Fibroblast of skin of left quadriceps (primary cell): ENCODE results near the gene TTC7B.

Experiments
- DNase-seq, 2 experiments: peaks; one replicate each; pipeline ENCODE4 v3.0.0-alpha.2; 2013; ENCODE audit warnings: low read depth in 2 of 2

The TTC7B gene

DNA sequence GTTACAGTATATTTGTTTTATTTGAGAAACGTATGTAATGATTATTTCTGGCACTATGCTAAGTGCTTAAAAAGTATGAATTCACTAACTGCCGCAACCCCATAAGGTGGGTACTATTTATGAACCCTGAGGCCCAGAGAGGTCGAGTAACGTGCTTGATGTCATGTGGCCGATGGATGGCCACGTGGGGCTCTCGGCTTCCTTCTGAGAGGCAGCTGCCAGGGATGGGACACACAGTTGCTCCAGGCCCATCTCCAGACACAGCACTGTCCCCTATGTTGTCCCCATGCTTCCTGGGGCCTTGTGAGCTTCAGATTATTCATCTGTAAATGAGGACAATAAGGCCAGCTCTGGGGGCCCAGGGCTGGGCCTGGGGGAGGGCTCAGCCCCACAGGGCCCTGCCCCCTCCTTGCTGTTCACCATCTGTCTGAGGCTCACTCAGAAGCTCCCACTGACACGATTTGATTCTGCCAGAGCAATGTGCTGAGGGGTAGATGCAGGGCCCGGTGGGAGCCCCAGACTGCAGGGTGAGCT, 304.4 kb downstream of the TTC7B start:
- DNase-seq = no peak

- no peak for DNase-seq
Observed at GRCh38 chr14:90511252-90511651, 305.0 kb downstream of the TTC7B start.

DNA sequence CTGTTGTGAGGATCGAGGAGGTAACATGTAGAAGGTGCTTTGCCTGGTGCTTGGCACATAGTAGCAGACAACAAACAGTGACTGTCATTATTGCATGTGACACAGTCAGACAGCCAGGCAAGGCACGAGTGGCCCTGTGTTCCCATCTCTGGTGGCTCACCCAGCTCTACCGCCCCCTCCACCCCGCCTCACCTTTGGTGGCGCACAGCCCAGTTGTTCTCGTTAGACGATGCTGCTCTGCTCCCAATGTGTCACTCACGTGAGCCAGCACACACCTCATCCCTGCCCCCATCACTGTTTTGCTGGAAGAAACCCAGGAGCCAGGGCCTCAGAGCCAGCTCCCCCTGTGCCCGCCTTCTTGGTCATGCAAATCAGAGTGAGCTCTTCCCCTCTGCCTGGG, 306.1 kb downstream of the TTC7B start:
- no peak for DNase-seq

DNA sequence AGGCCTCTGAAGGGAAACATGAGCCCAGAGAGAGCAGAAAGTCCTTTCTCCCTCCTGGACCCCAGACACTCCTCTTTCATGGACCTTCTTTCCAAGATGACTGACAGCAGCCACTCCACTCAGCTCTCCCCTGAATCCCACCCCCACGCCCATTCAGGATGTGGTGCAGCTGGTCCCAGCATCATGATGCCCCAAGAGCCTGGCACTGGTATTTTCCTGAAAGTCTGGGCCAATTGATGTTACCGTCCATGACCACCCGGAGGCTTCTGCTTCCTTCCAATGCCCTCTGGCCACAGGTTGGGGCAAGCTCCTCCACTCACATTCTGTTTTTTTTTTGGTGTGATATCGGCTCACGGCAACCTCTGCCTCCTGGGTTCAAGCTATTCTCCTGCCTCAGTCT, 306.8 kb downstream of the TTC7B start:
- no peak for DNase-seq

DNA sequence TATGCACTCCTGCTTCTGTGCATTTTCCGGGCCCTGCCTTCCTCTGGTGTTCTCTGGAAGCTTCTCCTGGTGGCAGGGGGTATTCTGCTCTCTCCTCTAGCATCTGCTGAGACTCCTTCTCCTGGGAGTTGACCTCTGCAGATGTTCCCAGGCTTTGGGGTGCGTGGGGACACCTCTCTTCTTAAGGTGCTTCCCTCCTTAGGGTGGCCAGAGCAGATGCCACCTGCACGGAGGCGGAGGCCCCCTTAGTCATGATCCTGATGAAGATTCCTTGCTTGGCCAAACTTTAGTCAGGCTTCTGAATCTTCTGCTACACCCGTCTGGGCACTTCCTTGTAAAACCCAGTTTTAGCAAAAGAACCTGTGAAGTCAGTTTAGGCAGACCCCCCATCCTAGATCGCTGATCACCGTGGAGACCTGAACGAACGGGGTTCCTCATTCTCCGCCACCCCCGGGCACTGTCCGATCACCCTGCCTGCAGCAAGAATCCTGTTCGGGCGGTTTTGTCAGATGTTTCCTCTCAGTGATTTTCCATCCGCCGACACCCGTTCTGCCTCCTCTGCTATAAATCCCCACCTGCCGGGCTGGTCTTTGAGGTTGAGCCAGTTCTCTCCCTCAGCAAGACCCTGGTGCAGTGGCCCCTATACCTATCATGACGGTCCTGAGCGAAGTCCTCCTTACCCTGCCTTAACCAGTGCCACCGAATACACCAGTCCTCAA, 307.5 kb downstream of the TTC7B start:
- no peak for DNase-seq

- no peak for DNase-seq
Observed at GRCh38 chr14:90508036-90508435, 308.2 kb downstream of the TTC7B start.

DNA sequence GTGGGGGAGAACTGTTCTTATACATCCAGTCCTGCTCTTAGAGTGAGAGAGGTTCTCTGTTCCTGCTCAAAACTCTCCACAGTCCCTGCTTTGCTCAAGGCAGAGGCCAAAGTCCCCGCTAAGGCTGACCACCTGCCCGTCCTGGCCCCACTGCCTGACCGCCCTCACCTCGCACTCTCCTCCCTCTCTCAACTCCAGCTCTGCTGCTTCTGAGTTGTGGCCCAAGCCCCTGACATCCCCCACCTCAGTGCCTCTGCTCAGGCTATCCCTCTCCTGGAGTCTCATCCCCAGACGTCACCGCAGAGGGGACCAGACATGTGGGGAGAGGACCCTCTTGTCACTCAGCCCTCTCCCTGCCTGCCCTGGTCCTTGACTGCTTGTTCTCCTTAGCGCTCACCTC, 308.8 kb downstream of the TTC7B start:
- DNase-seq = no peak

GRCh38 chr14:90506748-90507147, 309.5 kb downstream of the TTC7B start:
- no peak for DNase-seq

GRCh38 chr14:90505531-90505930, 310.7 kb downstream of the TTC7B start:
- DNase-seq = no peak

DNA sequence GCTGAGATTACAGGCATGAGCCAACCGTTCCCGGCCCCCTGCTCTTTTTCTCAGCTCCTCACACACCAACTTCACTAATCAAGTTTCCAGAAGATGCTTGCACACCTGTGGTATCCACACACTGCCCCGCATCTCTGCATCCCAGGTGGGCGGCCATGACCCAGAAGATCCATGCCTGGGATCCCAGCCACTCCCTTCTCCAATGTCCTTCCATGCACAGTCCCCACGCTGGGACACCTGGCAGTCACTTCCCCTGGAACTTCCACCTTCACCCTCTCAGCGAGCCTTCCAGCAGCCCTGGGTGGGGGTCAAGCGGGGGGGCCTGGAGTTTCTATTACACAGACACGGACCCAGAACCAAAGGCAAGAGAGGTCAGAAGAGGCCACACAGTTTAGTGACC, 311.6 kb downstream of the TTC7B start:
- DNase-seq = no peak

GRCh38 chr14:90503582-90503981, 312.6 kb downstream of the TTC7B start:
- no peak for DNase-seq

- DNase-seq = no peak
Observed at GRCh38 chr14:90502760-90503159, 313.5 kb downstream of the TTC7B start.

DNA sequence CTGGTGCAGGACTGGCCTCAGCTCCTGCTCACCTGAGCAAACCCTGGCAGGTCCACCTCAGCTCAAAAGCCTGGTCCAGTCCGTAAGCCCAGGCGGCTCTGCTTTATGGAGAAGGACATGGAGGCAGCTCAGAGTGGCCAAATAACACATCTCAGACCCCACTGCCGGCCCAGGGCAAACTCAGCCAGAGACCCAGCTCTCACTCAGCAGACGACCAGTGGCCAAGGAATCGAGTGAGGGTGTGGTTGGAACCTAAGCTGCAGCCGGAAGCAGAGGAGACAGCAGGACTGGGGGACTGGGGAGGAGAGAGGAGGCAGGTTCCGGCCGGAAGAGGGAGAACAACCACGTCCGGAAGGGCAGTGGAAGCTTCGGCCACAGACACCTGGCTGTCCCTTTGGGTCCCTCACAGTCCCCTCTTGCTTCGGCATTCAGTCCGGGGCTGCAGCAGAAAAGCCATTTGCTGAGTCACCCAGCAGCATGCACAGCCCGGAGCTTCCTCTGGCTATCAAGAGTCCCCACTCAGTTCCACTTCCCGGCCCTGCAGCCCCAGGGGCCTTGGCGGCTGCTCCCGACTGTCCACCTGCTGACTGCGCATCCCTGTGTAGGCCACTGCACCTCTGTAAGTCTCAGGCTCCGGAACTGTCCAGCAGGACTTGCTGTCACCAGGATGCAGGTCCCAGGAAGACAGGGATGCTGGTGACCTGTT, 315.4 kb downstream of the TTC7B start:
- no peak for DNase-seq

- DNase-seq = no peak
Observed at GRCh38 chr14:90499908-90500664, 316.1 kb downstream of the TTC7B start.

DNA sequence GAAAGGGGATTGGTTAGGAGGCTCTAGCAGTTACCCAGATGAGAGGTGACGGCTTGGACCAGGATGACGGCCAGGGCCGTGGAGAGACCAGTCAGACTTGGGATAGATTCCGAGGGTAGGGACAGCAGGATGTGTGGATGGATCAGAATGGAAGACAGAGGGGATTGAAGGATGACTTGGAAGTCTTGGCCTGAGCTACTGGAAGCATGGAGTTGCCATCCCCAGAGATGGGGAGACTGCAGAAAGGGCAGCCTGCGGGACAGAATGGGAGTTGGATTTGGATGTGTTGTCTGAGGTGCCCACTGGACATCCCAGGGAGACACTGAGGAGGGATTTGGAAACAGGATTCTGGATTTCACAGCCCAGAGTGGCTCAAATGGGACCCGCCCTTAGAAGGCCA, 317.1 kb downstream of the TTC7B start:
- DNase-seq = no peak

DNA sequence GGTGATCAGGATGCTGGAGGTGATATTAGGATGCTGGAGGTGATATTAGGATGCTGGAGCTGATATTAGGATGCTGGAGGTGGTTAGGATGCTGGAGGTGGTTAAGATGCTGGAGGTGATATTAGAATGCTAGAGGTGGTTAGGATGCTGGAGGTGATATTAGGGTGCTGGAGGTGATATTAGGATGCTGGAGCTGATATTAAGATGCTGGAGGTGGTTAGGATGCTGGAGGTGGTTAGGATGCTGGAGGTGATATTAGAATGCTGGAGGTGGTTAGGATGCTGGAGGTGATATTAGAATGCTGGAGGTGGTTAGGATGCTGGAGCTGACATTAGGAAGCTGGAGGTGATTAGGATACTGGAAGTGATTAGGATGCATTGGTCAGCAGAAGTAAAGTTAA, 318.0 kb downstream of the TTC7B start:
- DNase-seq = no peak

- DNase-seq = no peak
Observed at GRCh38 chr14:90496379-90496778, 319.9 kb downstream of the TTC7B start.

DNA sequence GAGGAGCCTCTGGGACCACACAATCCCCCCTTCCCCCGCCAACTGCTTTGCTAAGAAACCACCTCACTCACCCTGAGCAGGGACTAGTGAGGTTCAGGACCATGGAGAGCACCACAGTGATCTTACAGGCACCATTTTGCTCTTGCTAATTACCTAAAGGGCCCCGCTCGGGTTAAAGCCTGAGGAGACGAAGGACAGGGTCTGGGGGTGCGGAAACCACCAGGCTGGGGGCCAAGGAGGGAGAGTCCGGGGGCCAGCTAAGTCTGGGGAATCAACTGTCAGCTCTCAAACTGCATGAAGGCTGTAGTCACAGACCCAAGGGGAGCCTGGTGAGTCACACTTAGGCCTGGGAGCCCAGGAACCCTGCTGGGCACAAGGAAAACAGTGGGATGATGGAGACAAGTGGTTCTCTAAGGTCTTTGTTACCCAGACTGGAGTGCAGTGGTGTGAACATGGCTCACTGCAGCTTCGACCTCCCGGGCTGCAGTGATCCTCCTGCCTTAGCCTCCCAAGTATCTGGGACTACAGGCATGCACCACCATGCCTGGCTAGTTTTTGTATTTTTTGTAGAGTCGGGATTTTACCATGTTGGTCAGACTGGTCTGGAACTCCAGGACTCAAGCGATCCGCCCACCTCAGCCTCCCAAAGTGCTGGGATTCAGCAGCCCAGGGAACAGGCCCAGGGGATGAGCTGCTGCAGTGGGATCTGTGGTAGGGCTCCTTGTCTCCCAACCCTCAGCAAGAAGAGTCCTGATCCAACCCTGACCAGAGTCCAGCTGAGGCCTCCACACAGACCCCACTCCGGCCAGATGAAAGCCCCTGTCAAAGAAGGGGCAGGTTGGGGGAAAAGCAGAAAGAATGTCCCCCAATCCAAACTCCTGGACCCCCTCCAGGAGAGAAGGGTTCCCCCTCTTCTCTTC, 320.6 kb downstream of the TTC7B start:
- peak; percentile 35 to 39 for DNase-seq

DNA sequence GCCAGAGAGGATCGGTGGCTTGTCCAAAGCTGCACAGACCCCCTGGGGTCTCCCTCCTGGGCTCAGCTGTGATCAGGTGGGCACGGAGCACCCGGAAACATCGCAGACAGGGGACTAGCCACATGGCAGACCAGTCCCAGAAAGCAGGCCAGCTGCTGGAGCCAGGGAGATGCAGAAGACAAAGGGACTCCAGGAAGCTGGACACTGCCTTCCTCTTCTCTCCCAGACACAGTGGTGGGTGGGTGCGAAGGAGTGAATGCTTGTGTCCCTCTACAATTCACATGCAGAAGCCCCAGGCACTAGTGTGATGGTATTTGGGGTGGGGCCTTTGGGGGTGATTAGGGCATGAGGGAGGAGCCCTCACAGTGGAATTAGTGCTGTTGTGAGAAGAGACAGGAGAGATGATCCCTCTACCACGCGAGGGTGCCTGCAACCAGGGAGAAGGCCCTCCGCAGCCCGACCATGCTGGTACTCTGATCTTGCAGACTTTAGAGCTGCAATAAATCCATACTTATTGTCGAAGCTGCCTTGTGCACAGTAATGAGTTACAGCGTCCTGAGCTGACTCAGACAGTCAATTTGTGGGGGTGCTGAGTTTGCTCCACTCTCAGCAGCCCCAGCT, 324.2 kb downstream of the TTC7B start:
- DNase-seq = no peak

DNA sequence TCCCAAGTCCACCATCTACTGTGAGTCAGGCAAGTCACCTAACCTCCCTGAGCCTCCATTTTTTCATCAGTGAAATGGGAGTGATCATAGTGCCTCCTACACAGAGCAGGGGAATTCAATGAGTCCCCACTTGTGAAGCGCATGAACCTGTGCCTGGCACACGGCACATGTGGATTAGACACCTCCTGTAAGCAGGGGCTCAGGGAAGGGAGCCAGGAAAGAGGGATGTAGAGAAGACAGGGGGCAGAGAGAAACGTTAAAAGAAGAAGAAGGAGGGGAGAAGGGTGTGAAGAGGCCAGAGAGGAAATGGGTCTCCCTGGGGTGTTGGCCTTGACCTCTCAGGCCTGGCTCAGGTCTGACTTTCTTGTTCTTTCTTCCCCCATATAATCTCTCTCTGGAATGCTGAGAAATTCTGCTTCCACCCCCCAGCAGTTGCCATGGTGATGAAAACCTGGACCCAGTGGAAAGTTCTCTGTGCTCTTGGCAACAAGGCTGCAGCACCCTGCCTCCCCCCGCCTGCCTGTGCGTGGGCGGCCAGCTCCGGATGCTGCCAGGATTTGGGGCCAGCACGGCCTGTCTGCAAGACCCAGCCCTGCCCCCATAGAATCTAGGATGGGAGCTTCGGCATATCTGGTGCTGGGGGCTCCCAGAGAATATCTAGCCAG, 324.9 kb downstream of the TTC7B start:
- peak; percentile 11 to 13 for DNase-seq

- no peak for DNase-seq
Observed at GRCh38 chr14:90490720-90491050, 325.5 kb downstream of the TTC7B start.
